ENCODE measurements around the gene DNAH1. TPM values are rescaled to one million over a fixed set of nuclear protein-coding genes. Genes with fewer than 3 reads are reported as not detected.

DNAH1 gene
- total and polyA plus RNA-seq, 2 experiments from 2014 or later: 4.0 to 4.2 TPM

DNA sequence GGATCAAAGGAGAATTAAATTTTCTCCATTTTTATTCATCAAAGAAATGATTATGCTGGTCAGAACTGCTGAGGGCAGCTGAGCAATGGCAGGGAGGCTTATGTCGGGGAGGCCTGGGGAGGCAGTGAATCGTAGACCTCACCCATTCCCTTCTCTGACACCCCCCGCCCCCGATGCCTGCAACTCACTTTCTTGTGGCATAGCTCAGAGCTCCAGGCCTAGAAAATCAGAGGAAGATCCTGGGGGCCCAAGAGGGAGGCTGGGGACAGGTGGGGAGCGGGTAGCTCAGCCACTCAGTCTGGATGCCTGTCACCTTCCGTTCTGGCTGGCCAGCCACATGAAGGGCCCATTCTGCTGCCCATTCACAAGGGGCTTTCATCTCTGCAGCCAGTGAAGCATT, 1.1 kb upstream of the DNAH1 start:
- H3K9me3 ChIP-seq (ENCODE audit: low read depth): no peaks in the 10 kb centered on the region
- WGBS (ENCODE audit: low lambda C conversion rate, missing lambda C conversion rate): 95% methylated on average over 6 of the region's 6 CpGs

DNA sequence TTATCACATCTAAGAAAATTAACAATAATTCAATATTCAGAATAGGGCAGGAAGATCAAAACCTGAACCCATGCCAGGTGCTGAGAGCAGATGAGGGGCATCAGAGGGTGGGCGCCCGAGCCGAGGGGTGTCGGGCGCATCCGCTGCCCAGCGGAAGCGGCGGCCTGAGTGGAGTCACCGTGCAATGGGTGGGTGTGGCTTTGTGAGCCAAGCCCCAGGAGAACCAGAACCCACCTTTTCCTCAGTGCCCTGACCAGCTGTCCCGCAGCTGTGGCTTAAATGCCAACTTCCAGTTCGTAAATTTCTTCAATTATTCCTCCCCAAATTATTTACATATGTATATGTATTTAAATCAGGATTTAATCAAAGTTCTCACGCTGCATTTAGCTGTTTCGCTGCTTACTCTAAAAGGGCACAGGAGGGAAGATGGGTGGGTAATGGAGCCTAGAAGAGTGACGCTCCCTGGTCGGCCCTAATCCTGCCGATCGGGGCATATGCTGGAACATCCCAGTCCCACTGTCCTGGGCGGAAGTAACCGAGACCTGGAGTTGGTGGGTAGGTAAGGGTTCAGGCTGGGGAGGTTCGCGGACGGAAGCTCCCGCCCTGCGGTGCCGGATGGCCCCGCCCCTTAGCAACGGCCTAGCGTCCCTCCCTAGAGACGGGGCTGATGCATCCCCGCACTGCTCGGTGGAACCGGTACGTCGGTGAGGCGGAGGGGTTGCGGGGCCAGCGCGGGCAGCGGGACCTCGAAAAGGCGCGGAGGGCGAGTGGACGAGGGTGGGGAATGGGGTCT, 1.3 kb downstream of the DNAH1 start:
- Histone ChIP-seq H3K4me3 (peak overlapping the region; percentile 12), H3K27me3 (no peaks in the 10 kb centered on the region), H3K9me3 (ENCODE audit: low read depth) (no peaks in the 10 kb centered on the region), H3K9me2 (replicated peaks; ENCODE audit: insufficient read depth) (no peaks in the 10 kb centered on the region), H3K27ac (no peak overlapping the region), H2AFZ (peak overlapping the region; percentile 62), H3K4me1 (ENCODE audit: insufficient read depth) (peaks cover 8% of the 10 kb centered on the region), H3K36me3 (replicated peaks; ENCODE audit: insufficient read depth, low read depth) (no peaks in the 10 kb centered on the region), H3K4me2 (peak overlapping the region; percentile 81), H4K20me1 (ENCODE audit: insufficient read depth, poor library complexity, severe bottlenecking) (no peaks in the 10 kb centered on the region), H3K79me2 (no peaks in the 10 kb centered on the region)
- 19% methylated on average over 45 of the region's 45 CpGs for WGBS (ENCODE audit: low lambda C conversion rate, missing lambda C conversion rate)
- TF ChIP-seq EZH2 (IDR thresholded peaks at IDR 0.05; ENCODE audit: borderline replicate concordance): no peak
- TF ChIP-seq, protein P1, sequence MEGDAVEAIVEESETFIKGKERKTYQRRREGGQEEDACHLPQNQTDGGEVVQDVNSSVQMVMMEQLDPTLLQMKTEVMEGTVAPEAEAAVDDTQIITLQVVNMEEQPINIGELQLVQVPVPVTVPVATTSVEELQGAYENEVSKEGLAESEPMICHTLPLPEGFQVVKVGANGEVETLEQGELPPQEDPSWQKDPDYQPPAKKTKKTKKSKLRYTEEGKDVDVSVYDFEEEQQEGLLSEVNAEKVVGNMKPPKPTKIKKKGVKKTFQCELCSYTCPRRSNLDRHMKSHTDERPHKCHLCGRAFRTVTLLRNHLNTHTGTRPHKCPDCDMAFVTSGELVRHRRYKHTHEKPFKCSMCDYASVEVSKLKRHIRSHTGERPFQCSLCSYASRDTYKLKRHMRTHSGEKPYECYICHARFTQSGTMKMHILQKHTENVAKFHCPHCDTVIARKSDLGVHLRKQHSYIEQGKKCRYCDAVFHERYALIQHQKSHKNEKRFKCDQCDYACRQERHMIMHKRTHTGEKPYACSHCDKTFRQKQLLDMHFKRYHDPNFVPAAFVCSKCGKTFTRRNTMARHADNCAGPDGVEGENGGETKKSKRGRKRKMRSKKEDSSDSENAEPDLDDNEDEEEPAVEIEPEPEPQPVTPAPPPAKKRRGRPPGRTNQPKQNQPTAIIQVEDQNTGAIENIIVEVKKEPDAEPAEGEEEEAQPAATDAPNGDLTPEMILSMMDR (IDR thresholded peaks at IDR 0.05; ENCODE audit: poor library complexity): no peak
- no peak for TF ChIP-seq EZH2phosphoT487 (IDR thresholded peaks at IDR 0.05; ENCODE audit: low read depth, severe bottlenecking, unreplicated experiment)
- peak; percentile 84 for DNase-seq (ENCODE audit: low spot score)

More for the DNA sequence above, 1.1 kb upstream of the DNAH1 start:
- no peaks in the 10 kb centered on the region for H4K20me1 ChIP-seq (ENCODE audit: insufficient read depth, poor library complexity, severe bottlenecking)
- H3K4me3 ChIP-seq: no peak overlapping the region
- TF ChIP-seq EZH2phosphoT487 (IDR thresholded peaks at IDR 0.05; ENCODE audit: low read depth, severe bottlenecking, unreplicated experiment) (no peak), EZH2 (IDR thresholded peaks at IDR 0.05; ENCODE audit: borderline replicate concordance) (no peak)
- TF ChIP-seq, protein P1 (IDR thresholded peaks at IDR 0.05; ENCODE audit: poor library complexity): no peak
- H3K4me2 ChIP-seq: no peak overlapping the region
- no peaks in the 10 kb centered on the region for H3K79me2 ChIP-seq
- no peak overlapping the region for H3K27ac ChIP-seq
- no peak overlapping the region for H2AFZ ChIP-seq
- H3K27me3 ChIP-seq: no peaks in the 10 kb centered on the region
- no peaks in the 10 kb centered on the region for H3K36me3 ChIP-seq (replicated peaks; ENCODE audit: insufficient read depth, low read depth)
- DNase-seq (ENCODE audit: low spot score): no peak
- no peaks in the 10 kb centered on the region for H3K9me2 ChIP-seq (replicated peaks; ENCODE audit: insufficient read depth)
- H3K4me1 ChIP-seq (ENCODE audit: insufficient read depth): peaks cover 8% of the 10 kb centered on the region

DNA sequence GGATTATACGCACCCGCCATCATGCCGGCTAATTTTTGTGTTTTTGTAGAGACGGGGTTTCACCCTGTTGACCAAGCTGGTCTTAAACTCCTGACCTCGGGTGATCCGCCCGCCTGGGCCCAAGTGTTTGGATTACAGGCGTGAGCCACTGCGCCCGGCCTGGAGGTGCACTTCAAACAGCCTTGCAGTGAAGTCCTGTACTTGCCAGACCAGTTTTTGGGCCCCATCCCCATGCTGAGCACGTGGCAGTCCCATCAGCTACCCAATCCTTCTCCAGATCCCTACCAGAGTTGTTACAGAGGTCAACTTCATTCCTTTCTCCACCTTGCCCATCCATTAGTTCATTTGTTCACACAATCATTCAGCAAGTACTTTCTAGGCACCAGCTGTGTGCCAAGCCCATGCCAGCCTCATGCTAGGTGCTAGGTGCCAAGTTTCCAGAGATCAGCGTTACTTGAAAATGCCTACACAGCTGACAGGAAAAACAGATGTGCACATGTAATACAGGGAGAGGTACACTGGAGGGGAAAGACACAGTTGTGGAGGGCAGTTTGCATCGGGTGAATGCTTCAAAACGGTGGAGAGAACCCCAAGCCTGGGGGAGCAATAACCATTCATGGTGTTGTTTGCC, 2.2 kb downstream of the DNAH1 start:
- Histone ChIP-seq H4K20me1 (ENCODE audit: insufficient read depth, poor library complexity, severe bottlenecking) (no peaks in the 10 kb centered on the region), H2AFZ (no peak overlapping the region), H3K4me1 (ENCODE audit: insufficient read depth) (peaks cover 8% of the 10 kb centered on the region), H3K79me2 (no peaks in the 10 kb centered on the region), H3K9me2 (replicated peaks; ENCODE audit: insufficient read depth) (no peaks in the 10 kb centered on the region), H3K9me3 (ENCODE audit: low read depth) (no peaks in the 10 kb centered on the region), H3K4me3 (no peak overlapping the region), H3K4me2 (peak overlapping the region; percentile 81), H3K27ac (no peak overlapping the region), H3K36me3 (replicated peaks; ENCODE audit: insufficient read depth, low read depth) (no peaks in the 10 kb centered on the region), H3K27me3 (no peaks in the 10 kb centered on the region)
- WGBS (ENCODE audit: low lambda C conversion rate, missing lambda C conversion rate): 61% methylated on average over 14 of the region's 14 CpGs
- DNase-seq (ENCODE audit: low spot score): no peak
- TF ChIP-seq EZH2phosphoT487 (IDR thresholded peaks at IDR 0.05; ENCODE audit: low read depth, severe bottlenecking, unreplicated experiment) (no peak), EZH2 (IDR thresholded peaks at IDR 0.05; ENCODE audit: borderline replicate concordance) (no peak)
- TF ChIP-seq, protein P1 (IDR thresholded peaks at IDR 0.05; ENCODE audit: poor library complexity): no peak

Data from hepatocyte (in vitro differentiated cells).